GM18519 (cell line): ENCODE data around the gene KRT80.

Experiments used
- ATAC-seq: cut with Tn5 transposase; IDR thresholded peaks from one replicate; pipeline ENCODE4 v1.9.1; 2021; ENCODE audit warnings: mild to moderate bottlenecking, moderate library complexity; ENCODE audit not compliant: unreplicated experiment, low FRiP score

The KRT80 gene

GRCh38 chr12:52157566-52158150, 34.2 kb downstream of the KRT80 start:
- ATAC-seq: no peak

- ATAC-seq: no peak
Observed at GRCh38 chr12:52156757-52157565, 34.9 kb downstream of the KRT80 start.

- no peak for ATAC-seq
Observed at GRCh38 chr12:52156311-52156710, 35.5 kb downstream of the KRT80 start.

GRCh38 chr12:52155048-52155868, 36.6 kb downstream of the KRT80 start:
- ATAC-seq: no peak

GRCh38 chr12:52152905-52153317, 38.9 kb downstream of the KRT80 start:
- no peak for ATAC-seq

GRCh38 chr12:52151837-52152783, 39.7 kb downstream of the KRT80 start:
- ATAC-seq: no peak

- ATAC-seq: no peak
Observed at GRCh38 chr12:52151153-52151836, 40.5 kb downstream of the KRT80 start.

GRCh38 chr12:52149651-52150241, 42.1 kb downstream of the KRT80 start:
- no peak for ATAC-seq

GRCh38 chr12:52149182-52149641, 42.6 kb downstream of the KRT80 start:
- ATAC-seq: no peak

- ATAC-seq: no peak
Observed at GRCh38 chr12:52148464-52149181, 43.2 kb downstream of the KRT80 start.

GRCh38 chr12:52147964-52148463, 43.8 kb downstream of the KRT80 start:
- no peak for ATAC-seq

- ATAC-seq: no peak
Observed at GRCh38 chr12:52147367-52147963, 44.3 kb downstream of the KRT80 start.

- ATAC-seq: no peak
Observed at GRCh38 chr12:52146822-52147366, 44.9 kb downstream of the KRT80 start.

- no peak for ATAC-seq
Observed at GRCh38 chr12:52146089-52146821, 45.6 kb downstream of the KRT80 start.

- no peak for ATAC-seq
Observed at GRCh38 chr12:52145228-52146088, 46.4 kb downstream of the KRT80 start.
